ENCODE data around the gene PASK.

The PASK gene

DNA sequence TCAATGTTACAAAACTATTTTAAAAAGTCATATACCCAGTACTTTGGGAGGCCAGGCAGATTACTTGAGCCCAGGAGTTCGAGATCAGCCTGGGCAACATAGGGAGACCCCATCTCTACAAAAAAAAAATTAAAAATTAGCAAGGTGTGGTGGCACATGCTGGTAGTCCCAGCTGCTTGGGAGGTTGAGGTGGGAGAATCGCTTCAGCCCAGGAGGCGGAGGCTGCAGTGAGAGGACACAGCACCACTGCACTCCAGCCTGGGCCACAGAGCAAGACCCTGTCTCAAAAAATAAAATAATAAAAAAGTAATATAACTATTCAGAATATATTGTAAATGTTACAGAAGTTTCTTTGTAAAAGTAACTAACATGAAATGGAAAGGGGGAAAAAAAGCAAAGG lies 1.9 kb downstream of the PASK start:
- no peak overlapping the region for H3K4me3 ChIP-seq (ENCODE audit: low read depth, low read length)
- peaks cover 3% of the 10 kb centered on the region for H3K36me3 ChIP-seq (ENCODE audit: control insufficient read depth, insufficient read depth, low read length)
- H3K27me3 ChIP-seq (ENCODE audit: control insufficient read depth, insufficient read depth, low read length) = 0 out of 2 replicates have a peak, but pooled peaks cover 3% of the 10 kb centered on the region
- H3K27ac ChIP-seq (ENCODE audit: low read depth, low read length) = no peak overlapping the region
- no peak overlapping the region for H3K9ac ChIP-seq (ENCODE audit: low read depth, low read length)
- peaks cover 20% of the 10 kb centered on the region; the same call in 1 of the 2 replicates for H3K4me1 ChIP-seq (ENCODE audit: control insufficient read depth, insufficient read depth, low read length)
- no peaks in the 10 kb centered on the region for H3K9me3 ChIP-seq (ENCODE audit: control insufficient read depth, insufficient read depth, low read length)

DNA sequence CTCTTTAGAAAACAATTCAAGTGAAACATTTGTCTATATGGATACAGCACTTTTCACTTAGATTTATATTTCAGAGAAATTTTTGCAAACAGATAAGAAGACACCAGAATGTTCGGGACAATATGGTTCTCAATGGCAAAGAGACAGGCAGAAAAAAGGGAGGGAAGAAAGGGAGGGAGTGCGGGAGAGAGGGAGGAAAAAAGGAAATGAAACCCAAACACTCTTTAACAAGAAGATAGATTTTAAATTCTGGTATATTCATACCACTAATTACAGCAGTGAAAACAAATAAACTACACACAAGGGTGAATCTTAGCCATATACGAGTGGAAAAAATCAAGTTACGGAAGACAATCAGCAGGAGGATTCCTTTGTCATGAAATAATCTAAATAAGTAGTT lies 3.0 kb downstream of the PASK start:
- Histone ChIP-seq H3K9ac (ENCODE audit: low read depth, low read length) (no peak overlapping the region), H3K9me3 (ENCODE audit: control insufficient read depth, insufficient read depth, low read length) (no peaks in the 10 kb centered on the region), H3K27ac (ENCODE audit: low read depth, low read length) (no peak overlapping the region), H3K27me3 (ENCODE audit: control insufficient read depth, insufficient read depth, low read length) (0 out of 2 replicates have a peak, but pooled peaks cover 3% of the 10 kb centered on the region), H3K4me1 (ENCODE audit: control insufficient read depth, insufficient read depth, low read length) (peaks cover 12% of the 10 kb centered on the region; the same call in 1 of the 2 replicates), H3K4me3 (ENCODE audit: low read depth, low read length) (no peak overlapping the region), H3K36me3 (ENCODE audit: control insufficient read depth, insufficient read depth, low read length) (peaks cover 8% of the 10 kb centered on the region)

DNA sequence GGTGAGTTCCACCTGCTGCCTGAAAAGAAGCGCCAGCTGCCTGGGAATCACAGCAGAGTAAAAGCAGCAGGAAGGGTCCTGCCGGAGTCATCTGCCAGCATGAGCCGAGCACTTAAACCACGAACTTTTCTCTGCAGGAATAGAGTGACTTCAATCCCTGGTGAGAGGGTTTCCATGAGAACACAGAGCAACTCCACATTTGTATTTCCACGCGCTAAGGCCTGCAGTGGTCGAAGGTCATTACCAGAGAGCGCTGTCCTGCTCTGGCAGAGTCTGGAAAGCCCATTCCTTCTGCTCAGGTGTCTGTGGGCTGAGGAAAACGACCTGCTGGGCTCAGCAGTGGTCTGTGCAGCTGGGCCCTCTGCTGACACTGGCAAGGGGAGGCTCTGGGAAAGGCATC lies 6.7 kb downstream of the PASK start:
- no peak overlapping the region for H3K4me3 ChIP-seq (ENCODE audit: low read depth, low read length)
- no peaks in the 10 kb centered on the region for H3K4me1 ChIP-seq (ENCODE audit: control insufficient read depth, insufficient read depth, low read length)
- H3K27me3 ChIP-seq (ENCODE audit: control insufficient read depth, insufficient read depth, low read length) = no peaks in the 10 kb centered on the region
- no peak overlapping the region for H3K9ac ChIP-seq (ENCODE audit: low read depth, low read length)
- no peak overlapping the region for H3K27ac ChIP-seq (ENCODE audit: low read depth, low read length)
- H3K9me3 ChIP-seq (ENCODE audit: control insufficient read depth, insufficient read depth, low read length) = no peaks in the 10 kb centered on the region
- H3K36me3 ChIP-seq (ENCODE audit: control insufficient read depth, insufficient read depth, low read length) = peaks cover 37% of the 10 kb centered on the region

DNA sequence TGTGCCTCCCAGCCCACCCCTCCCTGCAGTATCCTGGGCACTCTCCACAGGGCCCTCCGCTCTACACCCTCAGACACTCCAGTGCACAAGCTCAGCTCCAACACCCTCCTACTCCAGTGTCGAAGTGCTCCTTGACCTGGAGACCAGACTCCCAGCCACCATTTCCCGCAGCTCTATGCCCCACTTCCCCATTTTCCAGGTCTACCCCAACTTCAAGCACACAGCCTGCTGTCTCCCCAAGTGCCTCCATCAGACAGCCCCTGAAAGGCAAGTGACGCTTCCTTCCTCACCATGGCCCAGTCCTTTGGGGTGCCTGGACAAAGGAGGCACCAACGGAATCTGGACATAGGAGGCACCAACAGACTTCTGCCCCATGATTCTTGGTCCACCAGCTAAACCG lies 7.2 kb downstream of the PASK start:
- H3K27ac ChIP-seq (ENCODE audit: low read depth, low read length) = no peak overlapping the region
- no peaks in the 10 kb centered on the region for H3K27me3 ChIP-seq (ENCODE audit: control insufficient read depth, insufficient read depth, low read length)
- H3K36me3 ChIP-seq (ENCODE audit: control insufficient read depth, insufficient read depth, low read length) = peaks cover 41% of the 10 kb centered on the region
- no peaks in the 10 kb centered on the region for H3K4me1 ChIP-seq (ENCODE audit: control insufficient read depth, insufficient read depth, low read length)
- H3K4me3 ChIP-seq (ENCODE audit: low read depth, low read length) = no peak overlapping the region
- H3K9ac ChIP-seq (ENCODE audit: low read depth, low read length) = no peak overlapping the region
- H3K9me3 ChIP-seq (ENCODE audit: control insufficient read depth, insufficient read depth, low read length) = no peaks in the 10 kb centered on the region

DNA sequence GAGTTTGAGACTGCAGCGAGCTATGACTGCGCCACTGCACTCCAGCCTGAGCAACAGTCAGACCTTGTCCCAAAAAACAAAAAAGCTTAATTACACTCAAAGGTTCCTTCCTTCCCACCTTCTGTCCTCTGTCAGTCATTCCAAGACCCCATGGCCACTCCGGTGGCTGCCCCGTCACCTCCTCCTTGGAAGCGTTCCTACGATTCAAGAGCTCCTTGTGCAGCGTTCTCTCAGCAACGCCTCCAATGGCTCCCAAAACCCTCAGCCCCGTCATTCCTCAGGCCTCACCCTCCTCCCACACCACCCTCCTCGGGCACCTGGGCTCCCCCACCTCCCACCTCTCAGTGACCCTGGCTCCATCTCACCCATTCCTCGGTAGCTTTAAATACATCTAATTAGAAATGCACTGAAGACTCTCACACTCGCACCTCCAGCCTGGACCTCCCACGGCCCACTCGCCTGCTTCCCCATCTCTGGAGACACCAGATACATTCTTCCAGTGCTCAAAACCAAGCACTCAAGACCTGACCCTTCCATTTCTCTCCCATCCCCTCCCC lies 8.0 kb downstream of the PASK start:
- H3K36me3 ChIP-seq (ENCODE audit: control insufficient read depth, insufficient read depth, low read length) = peaks cover 49% of the 10 kb centered on the region
- H3K4me1 ChIP-seq (ENCODE audit: control insufficient read depth, insufficient read depth, low read length) = no peaks in the 10 kb centered on the region
- no peaks in the 10 kb centered on the region for H3K9me3 ChIP-seq (ENCODE audit: control insufficient read depth, insufficient read depth, low read length)
- H3K9ac ChIP-seq (ENCODE audit: low read depth, low read length) = no peak overlapping the region
- no peak overlapping the region for H3K4me3 ChIP-seq (ENCODE audit: low read depth, low read length)
- no peaks in the 10 kb centered on the region for H3K27me3 ChIP-seq (ENCODE audit: control insufficient read depth, insufficient read depth, low read length)
- no peak overlapping the region for H3K27ac ChIP-seq (ENCODE audit: low read depth, low read length)

DNA sequence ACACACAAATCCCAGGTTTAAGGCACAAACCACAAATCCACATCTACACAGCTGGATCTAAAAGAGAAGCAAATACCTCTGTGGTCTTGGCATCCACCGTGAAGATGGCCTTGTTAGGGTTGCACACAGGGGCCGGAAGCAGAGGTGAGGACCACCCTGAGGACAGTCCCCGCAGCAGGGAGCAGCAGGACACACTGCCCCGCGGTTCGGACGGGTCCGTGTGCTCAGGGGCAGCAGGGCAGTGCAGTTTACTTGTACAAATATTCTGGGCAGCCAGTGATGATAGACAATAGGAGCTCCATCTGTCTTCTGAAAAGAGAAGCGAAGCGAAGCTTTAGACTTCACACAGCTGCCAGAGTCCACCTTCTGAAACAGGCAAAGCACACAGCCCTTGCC lies 8.8 kb downstream of the PASK start:
- H3K9me3 ChIP-seq (ENCODE audit: control insufficient read depth, insufficient read depth, low read length) = no peaks in the 10 kb centered on the region
- H3K9ac ChIP-seq (ENCODE audit: low read depth, low read length) = no peak overlapping the region
- no peak overlapping the region for H3K27ac ChIP-seq (ENCODE audit: low read depth, low read length)
- peaks cover 57% of the 10 kb centered on the region for H3K36me3 ChIP-seq (ENCODE audit: control insufficient read depth, insufficient read depth, low read length)
- H3K27me3 ChIP-seq (ENCODE audit: control insufficient read depth, insufficient read depth, low read length) = no peaks in the 10 kb centered on the region
- no peaks in the 10 kb centered on the region for H3K4me1 ChIP-seq (ENCODE audit: control insufficient read depth, insufficient read depth, low read length)
- H3K4me3 ChIP-seq (ENCODE audit: low read depth, low read length) = no peak overlapping the region

DNA sequence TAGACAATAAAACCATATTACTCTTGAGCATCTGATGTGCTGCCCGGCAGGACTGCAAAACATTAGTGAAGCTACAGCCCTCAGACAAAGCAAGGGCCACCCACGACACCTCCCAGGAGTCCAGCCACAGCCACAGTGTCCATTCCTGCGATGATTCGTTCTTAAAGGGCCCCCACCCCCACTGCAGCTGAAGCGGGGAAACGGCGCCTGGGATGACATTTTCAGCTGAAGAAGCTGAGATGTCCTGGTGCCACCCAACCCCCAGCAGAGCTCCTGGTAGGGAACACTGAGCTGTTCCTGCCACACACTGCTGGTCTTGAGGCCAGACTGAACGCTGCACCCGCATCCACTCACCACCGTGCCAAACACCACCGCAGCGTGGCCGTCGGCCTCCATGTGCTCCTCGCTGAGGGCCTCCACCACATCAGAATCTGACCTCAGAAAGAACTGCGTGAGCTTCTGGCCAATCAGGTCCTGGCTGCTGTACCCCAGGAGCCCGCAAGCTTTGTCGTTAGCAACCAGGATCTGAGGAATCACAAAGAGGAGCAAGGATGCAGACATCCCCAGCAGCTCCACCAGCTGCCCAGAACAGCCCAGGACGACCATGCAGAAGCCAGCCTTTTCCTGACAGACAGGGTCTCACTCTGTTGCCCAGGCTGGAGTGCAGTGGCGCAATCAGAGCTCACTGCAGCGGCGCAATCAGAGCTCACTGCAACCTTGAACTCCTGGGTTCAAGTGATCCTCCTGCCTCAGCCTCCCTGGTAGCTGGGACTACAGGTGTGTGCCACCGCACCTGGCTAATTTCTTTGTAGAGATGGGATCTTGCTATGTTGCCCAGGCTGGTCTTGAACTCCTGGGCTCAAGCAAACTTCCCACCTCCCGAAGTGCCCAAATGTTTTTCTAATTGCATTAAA lies 9.5 kb downstream of the PASK start:
- Histone ChIP-seq H3K4me3 (ENCODE audit: low read depth, low read length) (no peak overlapping the region), H3K4me1 (ENCODE audit: control insufficient read depth, insufficient read depth, low read length) (no peaks in the 10 kb centered on the region), H3K9ac (ENCODE audit: low read depth, low read length) (no peak overlapping the region), H3K27me3 (ENCODE audit: control insufficient read depth, insufficient read depth, low read length) (no peaks in the 10 kb centered on the region), H3K9me3 (ENCODE audit: control insufficient read depth, insufficient read depth, low read length) (no peaks in the 10 kb centered on the region), H3K27ac (ENCODE audit: low read depth, low read length) (no peak overlapping the region), H3K36me3 (ENCODE audit: control insufficient read depth, insufficient read depth, low read length) (peaks cover 64% of the 10 kb centered on the region)

DNA sequence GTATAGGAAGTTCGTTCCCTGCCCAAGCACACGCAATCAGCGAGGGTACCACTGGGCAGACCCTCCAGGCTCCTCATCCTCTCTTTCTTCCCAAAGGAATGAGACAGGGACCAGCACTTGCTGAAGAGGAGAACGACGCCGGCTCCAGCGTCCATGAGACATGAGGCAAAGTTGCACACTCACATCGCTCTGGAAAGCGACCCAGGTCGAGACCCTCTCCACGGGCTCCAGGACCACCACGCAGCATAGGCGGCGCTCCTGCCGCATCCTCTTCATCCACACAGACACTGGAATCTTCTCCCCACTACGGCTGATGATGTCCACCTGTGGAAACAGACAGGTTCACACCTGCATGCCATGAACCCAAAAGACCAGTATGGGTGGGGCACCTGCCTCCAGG lies 10.8 kb downstream of the PASK start:
- H3K4me1 ChIP-seq (ENCODE audit: control insufficient read depth, insufficient read depth, low read length) = no peaks in the 10 kb centered on the region
- no peaks in the 10 kb centered on the region for H3K9me3 ChIP-seq (ENCODE audit: control insufficient read depth, insufficient read depth, low read length)
- H3K27me3 ChIP-seq (ENCODE audit: control insufficient read depth, insufficient read depth, low read length) = no peaks in the 10 kb centered on the region
- H3K9ac ChIP-seq (ENCODE audit: low read depth, low read length) = no peak overlapping the region
- H3K36me3 ChIP-seq (ENCODE audit: control insufficient read depth, insufficient read depth, low read length) = peaks cover 72% of the 10 kb centered on the region
- no peak overlapping the region for H3K27ac ChIP-seq (ENCODE audit: low read depth, low read length)
- no peak overlapping the region for H3K4me3 ChIP-seq (ENCODE audit: low read depth, low read length)

DNA sequence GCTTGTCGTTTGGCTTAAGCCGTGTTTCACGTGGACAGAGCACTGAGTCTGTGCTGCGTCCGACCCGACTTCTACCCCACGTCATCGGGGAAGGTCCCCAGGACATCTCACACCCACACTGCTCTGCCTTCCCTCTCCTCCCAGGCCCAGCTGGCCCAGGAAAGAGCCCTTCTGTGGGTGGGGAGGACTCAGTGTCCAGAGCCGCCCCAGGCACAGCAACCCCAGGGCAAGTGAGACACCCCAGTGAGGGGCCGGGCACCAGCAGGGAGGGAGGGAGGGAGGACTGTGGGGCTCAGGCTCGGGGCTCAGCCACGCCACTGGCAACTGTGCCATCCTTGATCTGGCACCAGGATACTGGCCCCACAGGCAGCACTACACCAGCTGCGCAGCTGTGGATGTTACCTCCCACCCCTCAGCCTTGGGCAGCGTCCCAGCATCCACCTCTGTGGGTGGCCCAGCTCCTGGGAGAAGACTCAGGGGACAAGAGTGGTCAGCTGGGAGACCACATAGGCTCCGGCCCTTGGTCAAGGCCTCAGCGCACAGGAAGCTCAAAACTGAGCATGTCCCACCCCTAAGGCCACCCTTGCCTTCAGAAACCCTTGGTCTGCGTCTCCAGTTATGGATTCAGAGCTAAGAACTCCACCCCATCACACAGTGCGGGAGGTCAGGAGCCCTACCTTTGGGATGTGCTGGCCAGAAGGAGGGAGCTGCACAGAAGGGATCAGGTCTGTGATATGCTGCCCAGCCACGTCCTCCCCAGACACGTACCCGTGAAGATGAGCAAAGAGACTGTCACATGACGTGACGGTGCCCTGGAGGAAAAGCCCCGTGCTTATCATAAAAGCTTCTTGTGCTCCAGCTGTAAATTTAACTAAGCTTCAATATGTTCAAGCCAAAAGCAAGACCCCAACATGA lies 11.7 kb downstream of the PASK start:
- H3K27ac ChIP-seq (ENCODE audit: low read depth, low read length) = no peak overlapping the region
- H3K9me3 ChIP-seq (ENCODE audit: control insufficient read depth, insufficient read depth, low read length) = no peaks in the 10 kb centered on the region
- peaks cover 80% of the 10 kb centered on the region for H3K36me3 ChIP-seq (ENCODE audit: control insufficient read depth, insufficient read depth, low read length)
- H3K4me1 ChIP-seq (ENCODE audit: control insufficient read depth, insufficient read depth, low read length) = no peaks in the 10 kb centered on the region
- no peak overlapping the region for H3K4me3 ChIP-seq (ENCODE audit: low read depth, low read length)
- no peaks in the 10 kb centered on the region for H3K27me3 ChIP-seq (ENCODE audit: control insufficient read depth, insufficient read depth, low read length)
- no peak overlapping the region for H3K9ac ChIP-seq (ENCODE audit: low read depth, low read length)

DNA sequence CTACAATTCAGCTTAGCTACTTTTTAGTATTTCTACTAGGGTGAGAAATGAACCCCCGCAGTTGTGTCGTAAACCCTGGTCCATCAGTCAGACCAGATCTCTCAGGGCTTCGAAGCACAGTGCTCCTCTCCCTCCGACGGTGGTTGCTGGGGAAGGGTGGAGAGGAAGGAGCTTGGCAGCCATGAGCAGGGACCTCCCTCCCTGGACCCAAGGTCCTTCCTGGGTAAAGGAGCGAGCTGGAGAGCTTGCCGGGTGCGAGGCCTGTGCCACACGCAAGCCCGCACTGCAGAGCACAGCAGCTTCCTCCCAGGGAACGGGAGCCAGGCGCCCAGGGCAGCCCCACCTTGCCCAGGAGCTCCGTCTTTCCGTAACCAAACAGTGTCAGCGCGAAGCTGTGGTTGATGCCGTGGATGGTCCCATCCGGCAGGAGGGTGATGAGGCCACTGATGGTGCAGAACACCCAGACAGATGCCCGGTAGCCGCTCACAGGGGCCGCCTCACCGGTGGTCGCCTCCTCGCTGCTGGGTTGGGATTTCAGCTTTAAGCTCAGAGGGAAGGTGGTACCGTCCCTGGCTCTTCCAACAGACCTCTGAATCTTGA lies 12.5 kb downstream of the PASK start:
- Histone ChIP-seq H3K36me3 (ENCODE audit: control insufficient read depth, insufficient read depth, low read length) (peaks cover 80% of the 10 kb centered on the region), H3K27ac (ENCODE audit: low read depth, low read length) (no peak overlapping the region), H3K27me3 (ENCODE audit: control insufficient read depth, insufficient read depth, low read length) (no peaks in the 10 kb centered on the region), H3K9ac (ENCODE audit: low read depth, low read length) (no peak overlapping the region), H3K9me3 (ENCODE audit: control insufficient read depth, insufficient read depth, low read length) (no peaks in the 10 kb centered on the region), H3K4me3 (ENCODE audit: low read depth, low read length) (no peak overlapping the region), H3K4me1 (ENCODE audit: control insufficient read depth, insufficient read depth, low read length) (no peaks in the 10 kb centered on the region)

Measured in HUES48 (cell line).